GM19438 (cell line): Measurements from ENCODE around the gene FGGY.
"Not testable (repeated sequence)": the region's sequence is repeated elsewhere in the genome, so short reads cannot be mapped to it uniquely, and the experiment has no call there.

Experiments used
- ATAC-seq: cut with Tn5 transposase; IDR thresholded peaks from one replicate; pipeline ENCODE4 v1.9.1; 2021; ENCODE audit warnings: low read depth; ENCODE audit not compliant: unreplicated experiment

Gene FGGY

DNA sequence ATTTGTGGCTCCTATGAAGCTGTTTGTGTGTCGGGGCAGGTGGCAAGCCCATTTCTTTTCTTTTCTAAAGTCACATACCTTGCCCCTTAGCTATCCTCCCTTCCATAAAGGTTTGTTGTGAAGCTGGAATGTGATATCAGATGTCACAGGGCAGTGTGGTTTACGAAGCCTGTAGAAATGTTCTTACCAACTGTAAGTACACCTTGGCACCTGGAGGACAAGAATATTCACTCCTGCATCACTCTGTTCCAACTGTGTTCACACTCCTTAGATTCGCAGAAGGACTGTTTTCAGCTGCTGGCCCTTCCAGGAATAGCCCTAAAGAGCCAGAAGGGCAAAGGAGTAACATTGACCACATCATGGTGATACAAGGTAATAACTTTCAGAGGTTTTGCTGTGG, 176.9 kb downstream of the FGGY start:
- ATAC-seq, result no peak

DNA sequence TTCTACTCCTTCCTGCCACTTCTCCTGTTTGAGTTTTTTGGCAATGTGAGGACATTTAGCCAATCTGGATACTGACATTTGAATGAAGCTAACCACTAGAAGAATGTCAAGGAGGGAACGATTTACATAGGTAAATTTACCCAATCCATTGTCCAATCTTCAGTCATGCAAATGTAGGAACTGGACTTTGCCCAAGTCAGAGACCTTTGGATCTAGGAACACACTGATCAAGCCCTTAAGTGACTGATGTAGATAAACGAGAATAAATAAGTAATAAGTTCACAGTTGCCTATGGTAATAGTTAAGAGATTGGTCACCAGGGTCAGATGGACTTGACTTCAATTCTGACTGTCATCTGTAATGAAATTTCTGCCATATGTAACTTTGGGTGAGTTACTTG, 177.6 kb downstream of the FGGY start:
- no peak for ATAC-seq

DNA sequence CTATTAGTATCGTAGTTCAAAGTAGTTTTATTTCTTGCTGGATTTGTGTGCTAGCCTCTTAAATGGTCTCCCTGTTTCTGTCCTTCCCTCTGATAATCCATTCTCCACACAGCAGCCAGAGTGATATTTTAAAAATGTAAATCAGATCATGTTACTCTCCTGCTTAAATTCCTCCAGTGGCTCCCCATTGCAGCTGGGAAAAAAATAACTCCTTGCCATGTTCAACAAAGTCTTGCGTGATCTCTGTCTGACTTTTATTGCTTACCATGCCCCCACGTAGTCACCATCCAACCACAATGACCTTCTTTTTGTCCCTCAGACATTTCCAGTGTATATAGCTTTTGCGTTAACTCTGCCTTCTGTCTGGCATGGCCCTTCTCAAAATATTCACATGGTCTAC, 178.8 kb downstream of the FGGY start:
- no peak for ATAC-seq

DNA sequence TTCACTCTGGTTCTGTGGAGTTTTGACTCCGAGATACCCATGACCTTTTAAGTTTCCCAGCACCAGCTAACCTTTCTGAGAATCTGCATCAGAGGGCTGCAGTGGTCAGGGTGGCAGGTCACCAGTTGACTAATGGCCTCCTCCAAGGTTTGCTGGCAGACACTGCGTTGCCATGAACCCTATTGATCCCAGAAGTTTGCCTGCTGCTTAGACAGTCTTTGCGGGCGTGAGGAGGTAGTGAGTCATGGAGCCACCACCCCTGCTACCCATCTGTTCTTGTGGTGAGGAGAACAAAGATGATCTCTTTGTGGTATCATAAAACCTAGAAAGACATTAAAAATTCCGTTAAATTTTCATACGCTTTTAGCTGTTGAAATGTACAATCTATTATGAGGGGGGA, 180.4 kb downstream of the FGGY start:
- ATAC-seq, result no peak

DNA sequence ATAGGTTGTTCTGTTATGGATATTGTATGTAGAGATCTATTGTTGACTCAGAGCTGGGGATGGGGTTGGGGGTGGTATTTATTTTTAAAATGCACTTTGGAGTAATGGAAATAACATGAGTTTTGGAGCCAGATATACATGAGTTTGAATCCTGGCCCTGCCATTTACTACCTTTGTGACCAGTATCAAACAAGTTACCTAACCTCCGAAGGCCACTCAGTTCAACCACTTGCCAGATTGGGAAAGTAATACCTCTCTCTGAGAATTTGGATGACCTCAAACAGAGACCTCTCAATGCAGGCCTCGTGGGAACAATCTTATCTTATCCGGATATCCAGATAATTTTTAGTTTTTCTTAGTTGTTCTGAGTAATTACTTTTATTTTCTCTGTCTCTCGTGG, 181.0 kb downstream of the FGGY start:
- ATAC-seq, result no peak

DNA sequence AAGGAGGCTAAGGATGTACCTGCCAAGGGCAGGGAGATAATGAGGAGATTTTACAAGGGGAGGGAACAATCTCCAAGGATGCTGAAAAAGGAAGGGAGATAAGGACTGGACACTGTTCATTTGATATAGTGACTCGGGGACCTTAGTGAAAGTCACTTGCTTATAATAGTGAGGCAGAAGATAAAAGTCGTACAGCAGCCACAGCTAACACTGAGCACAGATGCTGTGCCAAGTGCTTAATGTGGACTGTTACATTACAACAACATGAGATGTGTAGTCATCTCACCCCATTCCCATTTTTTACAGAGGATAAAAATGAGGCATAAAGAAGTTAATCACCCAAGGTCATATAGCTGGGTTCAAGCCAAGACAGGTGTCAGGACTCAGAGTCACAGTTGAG, 181.9 kb downstream of the FGGY start:
- ATAC-seq, result no peak

DNA sequence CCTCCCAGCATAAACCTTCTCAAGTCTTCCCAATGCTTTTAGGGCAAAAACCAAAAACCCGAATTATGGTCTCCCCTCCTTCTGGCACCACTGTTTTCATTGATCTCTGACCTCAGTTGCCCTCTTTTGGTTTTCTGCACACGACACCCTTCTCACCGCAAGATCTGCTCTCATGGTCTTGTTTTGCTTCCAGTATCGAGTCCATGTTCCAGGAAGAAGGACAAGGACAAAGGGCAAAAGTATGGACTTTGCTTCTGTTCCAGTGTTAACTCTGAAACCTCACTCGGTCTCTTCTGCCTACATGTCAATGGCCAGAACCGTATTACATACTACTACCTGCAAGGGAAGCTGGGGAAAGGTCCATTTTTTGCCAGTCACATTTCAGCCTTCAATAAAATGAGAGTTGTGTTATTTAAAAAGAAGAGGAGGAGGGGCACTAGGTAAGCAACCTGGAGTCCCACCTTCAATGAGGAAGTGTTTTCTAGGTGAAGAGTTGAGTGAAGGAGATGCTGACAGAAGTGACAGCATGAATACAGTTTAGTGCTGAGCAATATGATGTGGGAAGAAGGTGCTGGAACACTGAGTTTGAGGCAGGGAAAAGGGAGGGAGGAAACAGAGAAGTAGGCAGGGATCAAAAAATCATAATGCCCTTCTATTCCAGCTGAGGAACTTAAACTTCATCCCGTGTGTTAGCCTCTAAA, 183.4 kb downstream of the FGGY start:
- no peak for ATAC-seq

DNA sequence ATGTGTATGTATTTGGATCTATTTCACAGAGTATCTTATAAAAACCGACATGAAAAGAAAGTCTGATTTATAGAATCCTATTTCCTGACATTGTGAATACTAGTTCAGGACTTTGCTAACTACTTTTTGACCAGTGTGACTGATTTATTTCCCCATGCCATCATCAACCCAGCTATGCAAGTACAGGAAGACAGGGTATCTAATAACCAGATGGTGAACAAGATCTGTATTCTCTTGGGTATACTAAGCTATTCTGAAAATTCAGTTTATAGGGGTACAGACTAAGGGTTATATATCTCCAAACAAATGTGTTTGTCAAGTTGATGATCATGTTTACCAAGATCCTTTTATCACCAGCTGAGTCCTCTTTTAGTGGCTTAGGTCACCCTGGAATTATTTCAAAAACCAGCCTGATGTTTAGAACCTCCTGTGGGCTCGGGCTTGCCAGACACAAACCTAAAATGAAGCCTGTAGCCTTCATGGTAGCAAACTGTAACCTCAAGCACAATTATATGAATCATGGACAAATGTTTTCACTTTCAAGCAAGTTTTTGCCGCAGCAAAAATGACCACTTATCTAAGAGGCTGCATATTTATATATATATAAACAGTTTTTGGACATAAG, 185.1 kb downstream of the FGGY start:
- ATAC-seq, result no peak

DNA sequence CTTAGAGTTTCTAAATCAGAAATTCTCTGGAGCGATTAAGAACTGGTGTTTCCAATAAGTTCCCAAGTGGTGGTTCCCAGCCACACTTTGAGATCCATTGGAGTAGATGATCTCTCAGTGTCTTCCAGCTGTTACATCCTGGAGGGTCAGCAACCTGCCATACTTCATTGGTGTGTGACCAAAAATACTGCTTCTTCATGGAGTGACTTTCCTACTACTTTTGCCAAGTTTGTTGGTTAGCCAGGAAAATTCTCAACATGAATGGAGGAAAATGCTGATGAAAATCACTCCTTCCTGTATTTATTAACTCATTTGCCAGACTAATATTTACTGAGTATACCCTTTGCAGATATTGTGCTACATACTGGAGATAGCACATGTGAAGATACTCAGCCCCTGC, 186.1 kb downstream of the FGGY start:
- ATAC-seq, result no peak

DNA sequence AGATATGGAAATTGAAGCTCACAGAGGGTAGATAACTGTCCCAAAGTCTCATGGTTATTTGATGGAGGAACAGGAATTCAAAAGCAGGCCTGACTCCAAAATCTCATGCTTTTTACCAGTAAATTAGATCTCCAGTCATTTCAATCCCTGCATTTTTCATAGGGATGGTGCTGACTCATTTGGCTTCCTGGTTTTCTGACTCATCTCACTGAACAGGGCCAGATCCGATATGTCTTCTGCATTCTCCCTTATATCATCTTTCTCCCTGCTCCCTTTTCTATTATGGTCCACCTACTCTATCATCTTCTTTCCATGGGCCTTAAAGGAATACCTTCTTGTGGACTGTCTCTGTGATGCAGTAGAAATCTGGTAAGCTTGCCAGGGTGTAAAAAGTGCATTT, 187.2 kb downstream of the FGGY start:
- no peak for ATAC-seq

DNA sequence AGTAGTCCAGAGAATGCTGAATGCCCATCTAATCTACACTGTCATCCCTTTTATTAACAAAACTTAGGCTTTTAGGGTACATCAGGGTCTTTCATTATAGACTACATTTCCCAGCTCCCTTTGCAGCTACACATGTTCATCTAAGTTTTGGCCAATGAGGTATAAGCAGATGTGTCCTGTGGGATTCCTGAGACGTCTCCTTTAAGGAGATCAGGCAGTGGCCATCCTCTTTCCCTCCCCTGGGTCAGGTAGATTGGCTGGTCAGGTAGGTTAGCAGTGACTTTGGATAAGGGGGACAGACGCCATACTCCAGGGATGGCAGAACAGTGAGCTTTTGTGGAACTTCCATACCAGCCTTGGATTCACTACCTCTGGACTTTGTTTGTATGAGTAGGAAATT, 188.3 kb downstream of the FGGY start:
- ATAC-seq, result no peak

DNA sequence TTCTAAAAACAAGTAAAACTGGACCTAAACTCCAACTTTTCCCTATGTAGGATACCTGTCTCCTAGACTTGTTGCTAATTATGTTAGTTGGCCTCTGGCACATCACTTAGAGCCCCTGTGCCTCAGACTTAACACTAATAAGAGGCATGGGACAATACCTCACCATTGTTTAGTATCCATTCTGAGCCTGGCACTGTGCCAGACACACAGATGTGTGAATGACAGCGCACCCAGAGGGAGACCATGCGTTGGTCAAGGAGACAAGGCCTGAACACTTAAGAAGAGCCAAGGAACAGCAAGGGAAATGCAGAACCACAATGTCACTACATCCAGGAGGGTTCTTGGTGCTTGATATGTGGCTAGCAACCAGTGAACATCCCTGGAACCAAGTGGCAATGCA, 189.1 kb downstream of the FGGY start:
- no peak for ATAC-seq

DNA sequence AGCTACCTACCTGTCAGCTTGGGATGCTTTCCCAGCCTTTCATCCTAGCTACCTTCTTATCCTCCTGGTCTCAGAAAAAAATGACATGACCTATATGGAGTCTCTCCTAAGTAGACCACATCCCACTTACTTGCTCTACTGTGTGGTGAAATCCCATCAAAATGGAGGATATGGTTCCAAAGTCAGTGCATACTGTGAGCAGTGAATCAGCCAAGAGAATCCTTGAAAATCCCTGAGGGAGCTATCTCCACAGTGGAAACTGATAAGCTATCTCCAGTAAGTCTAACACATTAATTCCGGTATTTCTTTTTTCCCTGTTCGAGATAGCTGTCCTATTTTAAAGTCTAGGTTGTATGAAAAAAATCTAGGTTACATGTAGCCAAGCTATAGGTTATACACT, 189.7 kb downstream of the FGGY start:
- ATAC-seq, result no peak

DNA sequence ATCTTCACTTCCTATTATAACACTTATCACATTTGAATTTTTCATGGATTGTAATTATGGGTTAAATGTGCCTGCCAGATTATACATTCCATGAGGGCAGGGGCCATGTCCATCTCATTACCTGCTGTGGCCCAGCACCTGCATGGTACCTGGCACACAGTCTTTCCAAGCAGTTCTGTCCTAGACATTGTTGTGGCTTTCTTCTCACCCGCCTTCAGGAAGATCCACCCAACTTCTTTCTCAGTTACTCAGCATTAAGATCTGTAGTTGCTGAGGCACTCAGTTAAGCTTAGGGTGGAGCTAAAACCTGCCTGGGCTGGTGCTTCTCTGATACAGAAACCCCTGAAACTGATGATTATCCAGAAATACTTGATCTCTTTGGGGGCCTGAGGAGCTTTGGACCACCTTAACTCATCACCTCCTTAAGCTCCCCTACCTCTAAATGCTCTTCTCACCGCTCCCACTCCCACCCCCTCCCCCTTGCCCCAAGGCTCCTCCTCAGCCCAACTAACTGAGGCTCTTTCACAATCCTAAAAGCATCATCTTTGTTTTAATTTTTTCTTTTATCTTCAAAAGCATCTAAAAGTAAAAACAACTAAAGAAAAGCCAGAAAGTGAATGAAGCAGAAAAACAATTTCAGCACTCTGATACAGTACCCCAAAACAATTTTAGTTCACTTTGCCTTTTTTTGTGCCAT, 190.6 kb downstream of the FGGY start:
- ATAC-seq, result no peak

DNA sequence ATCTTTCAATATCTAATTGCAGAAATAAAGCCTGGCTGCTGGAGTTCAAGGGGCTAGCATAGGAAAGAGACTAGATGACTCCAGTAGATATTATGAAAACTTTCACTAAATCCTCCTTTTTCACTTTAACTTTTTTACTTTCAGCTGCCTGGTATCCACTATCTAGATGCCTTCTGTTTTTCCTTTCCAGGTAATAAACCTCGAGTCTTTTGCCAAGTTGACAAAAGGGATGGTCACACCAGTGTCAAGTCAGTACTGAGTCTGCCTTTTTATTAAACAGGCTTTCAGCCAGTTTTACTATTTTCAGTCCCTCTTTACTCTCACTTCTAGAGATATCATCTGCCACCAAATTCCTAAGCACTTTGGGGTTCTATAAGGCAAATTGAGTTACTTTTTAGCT, 195.6 kb downstream of the FGGY start:
- no peak for ATAC-seq

DNA sequence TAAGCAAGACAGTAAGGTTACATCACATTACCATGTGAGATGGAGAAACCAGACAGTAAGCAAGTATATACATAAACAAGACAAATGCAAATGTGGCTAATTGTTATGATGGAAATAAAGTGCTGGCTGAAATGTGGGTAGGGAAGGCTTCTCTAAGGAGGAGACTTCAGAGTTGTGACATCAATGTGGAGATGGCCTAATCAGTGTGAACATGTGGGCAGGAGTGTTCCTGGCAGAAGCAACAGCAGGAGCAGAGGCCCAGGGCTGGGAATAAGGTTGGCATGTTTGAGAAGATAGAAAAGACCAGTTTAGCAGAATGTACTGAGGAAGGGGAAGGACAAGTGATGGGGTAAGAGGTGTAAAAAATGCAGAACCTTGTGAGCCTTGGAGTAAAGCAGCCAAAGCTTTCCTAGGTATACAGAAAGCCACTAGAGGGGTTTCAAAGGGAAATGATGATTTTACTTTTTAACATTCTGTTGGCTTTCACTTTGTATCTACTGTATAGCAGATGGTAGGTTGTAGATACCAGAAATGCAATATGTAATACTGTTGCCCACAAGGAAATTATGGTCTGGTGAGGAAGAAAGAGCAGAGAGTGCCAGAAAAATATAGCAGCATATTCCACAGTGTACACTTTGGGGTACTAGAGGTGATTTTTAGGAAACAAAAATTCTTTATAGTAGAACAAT, 197.4 kb downstream of the FGGY start:
- no peak for ATAC-seq

DNA sequence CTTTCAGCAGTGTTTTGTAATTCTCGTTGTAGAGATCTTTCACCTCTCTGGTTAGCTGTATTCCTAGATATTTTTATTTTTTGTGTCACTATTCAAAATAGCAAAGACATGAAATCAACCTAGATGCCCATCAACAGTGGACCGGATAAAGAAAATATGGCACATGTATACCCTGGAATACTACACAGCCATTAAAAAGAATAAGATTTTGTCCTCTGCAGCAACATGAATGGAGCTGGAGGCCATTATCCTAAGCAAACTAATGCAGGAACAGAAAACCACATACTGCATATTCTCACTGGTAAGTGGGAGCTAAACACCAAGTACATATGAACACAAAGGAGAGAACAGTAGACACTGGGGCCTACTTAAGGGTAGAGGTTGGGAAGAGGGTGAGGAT, 199.3 kb downstream of the FGGY start:
- ATAC-seq, result not testable (repeated sequence)

DNA sequence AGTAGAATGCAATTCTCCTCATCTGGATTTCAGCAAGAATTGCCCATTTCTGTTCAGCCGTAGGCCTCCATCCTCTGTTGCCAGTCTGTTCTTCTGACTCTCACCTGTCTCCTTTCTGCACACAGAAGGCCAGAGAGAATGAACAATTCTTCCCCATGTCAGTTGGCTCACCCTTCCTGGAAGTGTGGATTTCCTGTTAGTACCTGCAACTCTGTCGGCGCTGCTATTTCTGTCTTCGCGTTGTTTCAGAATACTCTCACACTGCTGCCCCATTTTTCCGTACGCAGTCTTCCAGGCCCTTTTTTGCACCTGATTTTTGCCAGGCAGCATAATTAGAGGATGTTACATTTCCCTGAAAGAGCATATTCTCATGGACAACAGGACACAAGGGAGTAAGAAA, 200.7 kb downstream of the FGGY start:
- no peak for ATAC-seq

DNA sequence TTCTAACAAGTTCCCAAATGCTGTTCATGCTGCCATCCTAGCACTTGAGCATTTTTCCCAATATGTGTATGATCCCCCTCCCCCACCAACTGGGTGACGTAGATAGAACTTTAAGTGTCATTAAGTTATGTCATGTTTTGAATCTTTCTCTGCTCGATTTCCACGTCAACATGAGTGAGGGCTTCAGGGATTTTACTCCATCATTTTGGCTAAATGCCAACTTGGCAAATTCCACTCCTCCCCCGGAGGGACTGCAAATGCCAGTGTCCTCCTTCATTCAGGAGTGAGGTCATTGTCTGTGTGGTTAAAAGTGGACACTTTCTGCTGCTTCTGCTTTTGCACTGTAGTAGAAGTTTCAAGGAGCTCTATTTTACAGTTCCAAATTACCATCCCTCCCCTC, 201.7 kb downstream of the FGGY start:
- no peak for ATAC-seq

DNA sequence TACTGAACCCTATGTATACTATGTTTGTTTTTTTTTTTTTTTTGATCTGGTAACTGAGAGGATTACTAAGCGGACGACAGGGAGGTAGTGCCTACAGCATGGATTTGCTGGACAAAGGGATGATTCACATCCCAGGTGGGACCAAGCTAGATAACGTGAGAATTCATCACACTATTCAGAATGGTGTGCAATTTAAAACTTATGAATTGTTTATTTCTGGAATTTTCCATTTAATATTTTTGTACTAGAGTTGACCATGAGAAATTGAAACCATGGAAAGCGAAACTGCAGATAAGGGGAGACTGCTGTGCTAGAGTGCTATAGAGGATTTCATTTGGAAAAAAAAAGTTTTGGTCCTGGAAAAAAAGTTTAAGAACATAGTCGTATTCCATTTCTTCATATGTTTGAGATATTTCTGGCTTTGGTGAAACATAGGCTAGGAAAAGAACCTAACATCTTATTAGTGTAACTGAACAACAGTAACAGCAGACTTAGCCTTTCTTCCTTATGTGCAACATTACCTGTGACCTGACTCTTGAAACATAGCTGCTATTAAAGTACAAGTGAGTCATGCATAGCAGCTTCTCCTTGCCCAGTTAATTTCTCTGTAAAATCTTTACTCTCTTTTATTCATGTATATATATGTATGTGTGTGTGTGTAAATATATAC, 202.5 kb downstream of the FGGY start:
- no peak for ATAC-seq

DNA sequence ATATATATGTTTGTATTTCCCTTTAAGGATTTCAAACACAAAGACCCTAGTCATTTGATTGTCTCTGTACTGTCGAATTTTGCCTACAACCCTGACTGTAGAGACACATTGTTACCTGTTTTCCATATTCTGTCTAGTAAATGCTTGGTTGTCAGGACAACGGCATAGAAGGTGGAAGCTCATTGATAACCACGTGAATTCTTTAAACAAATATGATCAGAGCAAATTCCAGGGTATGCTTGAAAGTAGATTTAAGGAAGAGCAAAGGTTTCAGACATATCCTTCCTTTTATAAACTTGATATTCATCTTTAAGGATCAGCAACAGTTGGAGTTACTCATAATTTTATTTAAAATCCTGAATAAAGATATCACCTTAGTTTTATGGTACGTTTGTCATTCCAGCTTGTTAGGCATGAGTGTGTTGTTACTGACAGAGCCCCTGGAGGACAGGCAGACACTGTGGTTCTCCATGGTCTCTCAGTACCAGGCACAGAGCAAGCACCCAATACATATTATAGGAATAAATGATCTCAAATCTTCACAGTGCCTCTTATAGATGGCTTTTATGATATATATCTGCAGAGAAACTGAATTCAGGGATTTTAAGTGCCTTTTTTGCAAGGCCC, 203.2 kb downstream of the FGGY start:
- no peak for ATAC-seq
